ENCODE data around the gene RRBP1. TPM values are rescaled to one million over a fixed set of nuclear protein-coding genes. Genes with fewer than 3 reads are reported as not detected.

The RRBP1 gene
- total RNA-seq, 4 donors from 2014 or later: 33.7 to 57.7 (median 43.2) TPM

- DNase-seq (ENCODE audit: low spot score in 2 of 2): no peak
- H3K4me3 ChIP-seq (ENCODE audit: low read depth, poor library complexity, severe bottlenecking): no peak overlapping the region
- TF ChIP-seq POLR2A (IDR thresholded peaks at IDR 0.05): no peak
- no peak for TF ChIP-seq CTCF (IDR thresholded peaks at IDR 0.05)
- intact Hi-C loops (cut with DNase I; ENCODE audit: low total_unique reads): no loop called here
- 88 to 90% methylated on average over 4 to 5 of the region's 11 CpGs for WGBS, 2 donors
These were observed 40.0 kb downstream of the RRBP1 start for GRCh38 chr20:17641993-17642392.

GRCh38 chr20:17641520-17641964 is 40.5 kb downstream of the RRBP1 start:
- H3K4me3 ChIP-seq (ENCODE audit: low read depth, poor library complexity, severe bottlenecking): no peak overlapping the region
- intact Hi-C loops (cut with DNase I; ENCODE audit: low total_unique reads): no loop called here
- WGBS, 2 donors: 87 to 95% methylated on average over 18 of the region's 18 CpGs
- no peak for TF ChIP-seq POLR2A (IDR thresholded peaks at IDR 0.05)
- no peak for TF ChIP-seq CTCF (IDR thresholded peaks at IDR 0.05)
- DNase-seq (ENCODE audit: low spot score in 2 of 2): no peak

GRCh38 chr20:17640875-17641378 is 41.1 kb downstream of the RRBP1 start:
- TF ChIP-seq CTCF (IDR thresholded peaks at IDR 0.05) (no peak), POLR2A (IDR thresholded peaks at IDR 0.05) (no peak)
- H3K4me3 ChIP-seq (ENCODE audit: low read depth, poor library complexity, severe bottlenecking): no peak overlapping the region
- intact Hi-C loops (cut with DNase I; ENCODE audit: low total_unique reads): no loop called here
- DNase-seq (ENCODE audit: low spot score in 2 of 2): no peak
- WGBS, 2 donors: 92 to 94% methylated on average over 12 to 14 of the region's 14 CpGs

- DNase-seq (ENCODE audit: low spot score in 2 of 2): no peak
- TF ChIP-seq POLR2A (IDR thresholded peaks at IDR 0.05): no peak
- TF ChIP-seq CTCF (IDR thresholded peaks at IDR 0.05): no peak
- no peak overlapping the region for H3K4me3 ChIP-seq (ENCODE audit: low read depth, poor library complexity, severe bottlenecking)
- WGBS, 2 donors: 91 to 92% methylated on average over 12 of the region's 12 CpGs
- intact Hi-C loops (cut with DNase I; ENCODE audit: low total_unique reads): no loop called here
These were observed 41.7 kb downstream of the RRBP1 start for GRCh38 chr20:17640146-17640874.

GRCh38 chr20:17638835-17639407 is 43.1 kb downstream of the RRBP1 start:
- intact Hi-C loops (cut with DNase I; ENCODE audit: low total_unique reads): no loop called here
- WGBS, 2 donors: 76 to 90% methylated on average over 6 of the region's 6 CpGs

More at GRCh38 chr20:17638835-17639407, 43.1 kb downstream of the RRBP1 start:
- no peak overlapping the region for H3K4me3 ChIP-seq (ENCODE audit: low read depth, poor library complexity, severe bottlenecking)
- TF ChIP-seq CTCF (IDR thresholded peaks at IDR 0.05): no peak
- TF ChIP-seq POLR2A (IDR thresholded peaks at IDR 0.05): no peak
- no peak for DNase-seq (ENCODE audit: low spot score in 2 of 2)

Data from lower leg skin (tissue), 4 donors.